ENCODE measurements around the gene ZNF778.
A peak's percentile ranks its signal among the peaks of the same experiment; 100 is the strongest.

Gene ZNF778

GRCh38 chr16:89171216-89172170 lies 46.0 kb upstream of the ZNF778 start, which contains the start of gene CDH15:
TSS of gene CDH15 (plus strand) at chr16:89171748. CDS start at chr16:89171832, 84 bp downstream.
- Histone ChIP-seq H3K36me3 (ENCODE audit: low read depth) (no peaks in the 10 kb centered on the region), H3K27me3 (ENCODE audit: insufficient read depth, poor library complexity, severe bottlenecking) (peaks cover 10% of the 10 kb centered on the region), H3K4me3 (ENCODE audit: severe bottlenecking) (no peak within 1 kb of the TSS), H3K27ac (ENCODE audit: poor library complexity, severe bottlenecking) (no peak within 1 kb of the TSS), H3K9me3 (ENCODE audit: severe bottlenecking) (no peaks in the 10 kb centered on the region), H3K4me1 (ENCODE audit: insufficient read depth, poor library complexity, severe bottlenecking) (no peaks in the 10 kb centered on the region)
- TF ChIP-seq, protein P1, sequence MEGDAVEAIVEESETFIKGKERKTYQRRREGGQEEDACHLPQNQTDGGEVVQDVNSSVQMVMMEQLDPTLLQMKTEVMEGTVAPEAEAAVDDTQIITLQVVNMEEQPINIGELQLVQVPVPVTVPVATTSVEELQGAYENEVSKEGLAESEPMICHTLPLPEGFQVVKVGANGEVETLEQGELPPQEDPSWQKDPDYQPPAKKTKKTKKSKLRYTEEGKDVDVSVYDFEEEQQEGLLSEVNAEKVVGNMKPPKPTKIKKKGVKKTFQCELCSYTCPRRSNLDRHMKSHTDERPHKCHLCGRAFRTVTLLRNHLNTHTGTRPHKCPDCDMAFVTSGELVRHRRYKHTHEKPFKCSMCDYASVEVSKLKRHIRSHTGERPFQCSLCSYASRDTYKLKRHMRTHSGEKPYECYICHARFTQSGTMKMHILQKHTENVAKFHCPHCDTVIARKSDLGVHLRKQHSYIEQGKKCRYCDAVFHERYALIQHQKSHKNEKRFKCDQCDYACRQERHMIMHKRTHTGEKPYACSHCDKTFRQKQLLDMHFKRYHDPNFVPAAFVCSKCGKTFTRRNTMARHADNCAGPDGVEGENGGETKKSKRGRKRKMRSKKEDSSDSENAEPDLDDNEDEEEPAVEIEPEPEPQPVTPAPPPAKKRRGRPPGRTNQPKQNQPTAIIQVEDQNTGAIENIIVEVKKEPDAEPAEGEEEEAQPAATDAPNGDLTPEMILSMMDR (IDR thresholded peaks at IDR 0.05; ENCODE audit: poor library complexity, severe bottlenecking), result no peak
- ATAC-seq (ENCODE audit: low read depth), result peak; percentile 86
- DNase-seq (ENCODE audit: low spot score), result peak; percentile 98

- TF ChIP-seq, protein P1 (IDR thresholded peaks at IDR 0.05; ENCODE audit: poor library complexity, severe bottlenecking), result no peak
- no peak for DNase-seq (ENCODE audit: low spot score)
- ATAC-seq (ENCODE audit: low read depth), result no peak
- H3K4me1 ChIP-seq (ENCODE audit: insufficient read depth, poor library complexity, severe bottlenecking), result no peaks in the 10 kb centered on the region
- H3K9me3 ChIP-seq (ENCODE audit: severe bottlenecking), result no peaks in the 10 kb centered on the region
- H3K27ac ChIP-seq (ENCODE audit: poor library complexity, severe bottlenecking), result no peak overlapping the region
- H3K4me3 ChIP-seq (ENCODE audit: severe bottlenecking), result no peak overlapping the region
- H3K27me3 ChIP-seq (ENCODE audit: insufficient read depth, poor library complexity, severe bottlenecking), result peaks cover 10% of the 10 kb centered on the region
- no peaks in the 10 kb centered on the region for H3K36me3 ChIP-seq (ENCODE audit: low read depth)
Observed at GRCh38 chr16:89172171-89172527, 45.4 kb upstream of the ZNF778 start.

GRCh38 chr16:89172528-89173173 lies 44.9 kb upstream of the ZNF778 start:
- H3K4me1 ChIP-seq (ENCODE audit: insufficient read depth, poor library complexity, severe bottlenecking), result no peaks in the 10 kb centered on the region
- no peak overlapping the region for H3K4me3 ChIP-seq (ENCODE audit: severe bottlenecking)
- H3K27ac ChIP-seq (ENCODE audit: poor library complexity, severe bottlenecking), result no peak overlapping the region
- ATAC-seq (ENCODE audit: low read depth) (no peak), DNase-seq (ENCODE audit: low spot score) (no peak)
- H3K27me3 ChIP-seq (ENCODE audit: insufficient read depth, poor library complexity, severe bottlenecking), result peaks cover 10% of the 10 kb centered on the region
- TF ChIP-seq, protein P1 (IDR thresholded peaks at IDR 0.05; ENCODE audit: poor library complexity, severe bottlenecking), result no peak
- no peaks in the 10 kb centered on the region for H3K36me3 ChIP-seq (ENCODE audit: low read depth)
- H3K9me3 ChIP-seq (ENCODE audit: severe bottlenecking), result no peaks in the 10 kb centered on the region

DNA sequence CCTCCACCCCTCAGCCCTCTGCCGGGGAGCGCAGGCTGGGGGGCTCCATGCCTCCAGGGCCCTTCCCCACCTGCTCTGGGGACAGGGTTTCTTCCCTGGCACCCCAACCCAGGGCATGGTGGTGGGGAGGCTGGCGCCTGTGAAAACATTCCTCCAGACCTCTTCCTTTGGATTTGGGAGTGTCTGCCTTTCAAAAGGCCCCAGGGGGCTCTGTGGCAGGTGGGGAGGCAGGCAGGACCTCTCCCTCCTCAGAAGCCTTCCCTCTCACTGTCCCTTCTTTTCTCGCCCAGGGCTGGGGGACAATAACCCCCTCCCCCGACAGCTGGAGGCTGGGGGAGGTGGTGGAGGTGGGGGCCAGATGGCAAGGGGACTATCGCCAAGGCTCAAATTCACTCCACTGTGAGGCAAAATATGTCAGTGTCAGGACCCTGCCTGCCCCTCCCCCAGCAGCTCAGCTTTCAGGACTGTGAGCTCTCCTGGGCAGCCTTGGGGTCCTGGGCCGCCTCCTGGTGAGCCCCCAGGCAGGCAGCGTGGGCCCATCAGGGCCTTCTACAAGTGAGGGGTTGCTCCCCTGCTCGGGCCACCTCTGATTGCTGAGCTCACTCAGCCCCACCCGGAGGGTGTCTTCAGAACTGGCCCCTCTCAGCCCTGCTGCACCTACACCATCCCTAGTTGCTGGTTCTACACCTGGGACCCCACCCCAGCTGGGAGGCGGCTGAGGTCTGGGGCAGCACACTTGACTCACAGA lies 44.2 kb upstream of the ZNF778 start:
- peaks cover 10% of the 10 kb centered on the region for H3K27me3 ChIP-seq (ENCODE audit: insufficient read depth, poor library complexity, severe bottlenecking)
- no peaks in the 10 kb centered on the region for H3K9me3 ChIP-seq (ENCODE audit: severe bottlenecking)
- H3K36me3 ChIP-seq (ENCODE audit: low read depth), result no peaks in the 10 kb centered on the region
- TF ChIP-seq, protein P1 (IDR thresholded peaks at IDR 0.05; ENCODE audit: poor library complexity, severe bottlenecking), result no peak
- no peak overlapping the region for H3K4me3 ChIP-seq (ENCODE audit: severe bottlenecking)
- ATAC-seq (ENCODE audit: low read depth) (no peak), DNase-seq (ENCODE audit: low spot score) (no peak)
- H3K27ac ChIP-seq (ENCODE audit: poor library complexity, severe bottlenecking), result no peak overlapping the region
- no peaks in the 10 kb centered on the region for H3K4me1 ChIP-seq (ENCODE audit: insufficient read depth, poor library complexity, severe bottlenecking)
